Mucosa of descending colon (tissue), 3 donors: Measurements from ENCODE around the gene FBXO11. TPM values are rescaled to one million over a fixed set of nuclear protein-coding genes. Genes with fewer than 3 reads are reported as not detected.

ENCODE experiments used
- ATAC-seq: fragments of 200-7000 bp; cut with Tn5 transposase; one replicate; pipeline ENCODE4 v1.9.1; 2020; ENCODE audit warnings: mild to moderate bottlenecking, moderate library complexity
- DNase-seq, 3 donors: peaks; one replicate each; pipeline ENCODE4 v3.0.0-alpha.2; 2020
- H3K36me3 ChIP-seq: fragments of 200-600 bp; one replicate; pipeline ENCODE4 v1.8.0; 2021; ENCODE audit warnings: low read depth, mild to moderate bottlenecking
- H3K4me1 ChIP-seq: fragments of 200-600 bp; one replicate; pipeline ENCODE4 v1.8.0; 2021; ENCODE audit warnings: low read depth, mild to moderate bottlenecking
- H3K4me3 ChIP-seq: fragments of 200-600 bp; one replicate; pipeline ENCODE4 v1.8.0; 2021; ENCODE audit warnings: mild to moderate bottlenecking
- H3K9me3 ChIP-seq: fragments of 200-600 bp; one replicate; pipeline ENCODE4 v1.8.0; 2021; ENCODE audit warnings: mild to moderate bottlenecking
- CTCF ChIP-seq: fragments of 200-600 bp; IDR thresholded peaks from one replicate; pipeline ENCODE4 v1.8.0; 2022; ENCODE audit warnings: antibody characterized with exemption, mild to moderate bottlenecking
- intact Hi-C, 2 donors: fragments of 100-400 bp; cut with DNase I in 1 of 2; cut with micrococcal nuclease in 1 of 2; formaldehyde crosslinking; loops; one replicate each; pipeline versions ENCODE4 v1.11.0 to v1.11.1; 2022; cut with DNase I, micrococcal nuclease
- total RNA-seq, 3 donors: library from RNA; stranded (reverse); fragmentation: NEBNext Ultra II Directional in 2 of 3; extraction: Animal tissue kit (Norgen Biotek cat#: 25700) in 2 of 3; gene quantifications; one replicate each; pipeline versions ENCODE4 v1.2.1 to v1.2.4, GENCODE V29; 2021 to 2023
- donor health status: DM: no; HTN: no; CAD: no; lungs with moderate emphysema.
- donor health status: DM: no; HTN: no; CAD: no.
- donor health status: DM: no; HTN: yes; CAD: no.

The FBXO11 gene
- total RNA-seq, 3 donors from 2014 or later: 40.7 to 70.4 (median 46.7) TPM

GRCh38 chr2:47784352-47784851 is 121.9 kb downstream of the FBXO11 start:
- Histone ChIP-seq H3K4me1 (peaks cover 18% of the 10 kb centered on the region), H3K36me3 (no peaks in the 10 kb centered on the region), H3K9me3 (no peaks in the 10 kb centered on the region), H3K4me3 (peak overlapping the region; percentile 68)
- intact Hi-C loops: no loop called here
- no peak for TF ChIP-seq CTCF
- ATAC-seq (no peak), DNase-seq (peak in 2 of 3 donors; percentile 35 to 44)

GRCh38 chr2:47783486-47784351 is 122.6 kb downstream of the FBXO11 start:
- Histone ChIP-seq H3K4me3 (peak overlapping the region; percentile 68), H3K36me3 (no peaks in the 10 kb centered on the region), H3K9me3 (no peaks in the 10 kb centered on the region), H3K4me1 (peaks cover 18% of the 10 kb centered on the region)
- TF ChIP-seq CTCF: no peak
- ATAC-seq (peak; percentile 32), DNase-seq (peak; percentile 73 to 81 (median 80))
- intact Hi-C loops: no loop called here

- H3K9me3 ChIP-seq: no peaks in the 10 kb centered on the region
- H3K4me3 ChIP-seq: peak within 1 kb of the TSS; percentile 68
- no peak for TF ChIP-seq CTCF
- DNase-seq: peak; percentile 88 to 93 (median 93)
- H3K36me3 ChIP-seq: no peaks in the 10 kb centered on the region
- H3K4me1 ChIP-seq: peaks cover 18% of the 10 kb centered on the region
- intact Hi-C loops: no loop called here
- peak; percentile 98 for ATAC-seq
Measured at GRCh38 chr2:47782671-47783485, 123.4 kb downstream of the FBXO11 start, which contains the start of gene MSH6. Gene MSH6 (plus strand): TSS chr2:47783145. CDS start chr2:47783234, 89 bp downstream.

GRCh38 chr2:47782381-47782670 is 124.0 kb downstream of the FBXO11 start:
- no peak for TF ChIP-seq CTCF
- DNase-seq: no peak
- Histone ChIP-seq H3K9me3 (no peaks in the 10 kb centered on the region), H3K4me1 (peaks cover 18% of the 10 kb centered on the region), H3K36me3 (no peaks in the 10 kb centered on the region), H3K4me3 (peak overlapping the region; percentile 68)
- intact Hi-C loops: no loop called here
- peak; percentile 9 for ATAC-seq

- DNase-seq (no peak), ATAC-seq (no peak)
- Histone ChIP-seq H3K36me3 (no peaks in the 10 kb centered on the region), H3K9me3 (no peaks in the 10 kb centered on the region), H3K4me3 (no peak overlapping the region), H3K4me1 (peaks cover 9% of the 10 kb centered on the region)
- TF ChIP-seq CTCF: no peak
- intact Hi-C loops: no loop called here
Measured at GRCh38 chr2:47779426-47779790, 126.9 kb downstream of the FBXO11 start.
